CD4-positive, alpha-beta T cell treated with Interleukin-10 for 1 hour (primary cell): ENCODE results near the gene LCAT.

Source experiments
- DNase-seq: peaks from one replicate; pipeline ENCODE4 v3.0.0-alpha.2; 2020

LCAT gene

GRCh38 chr16:67968400-67969253, 24.7 kb upstream of the LCAT start, which contains the start of gene SLC12A4:
Gene SLC12A4 (minus strand): TSS chr16:67968637. CDS start chr16:67968553, 84 bp downstream.
- DNase-seq = peak; percentile 92

GRCh38 chr16:67967958-67968399, 24.1 kb upstream of the LCAT start:
- no peak for DNase-seq

- peak; percentile 35 for DNase-seq
Observed at GRCh38 chr16:67967183-67967957, 23.4 kb upstream of the LCAT start.

GRCh38 chr16:67966549-67967182, 22.7 kb upstream of the LCAT start:
- DNase-seq = no peak

GRCh38 chr16:67965668-67966548, 22.0 kb upstream of the LCAT start:
- DNase-seq = no peak

GRCh38 chr16:67964477-67965131, 20.7 kb upstream of the LCAT start:
- DNase-seq = no peak

- DNase-seq = no peak
Observed at GRCh38 chr16:67963662-67964321, 19.9 kb upstream of the LCAT start.

GRCh38 chr16:67963292-67963661, 19.4 kb upstream of the LCAT start:
- no peak for DNase-seq

GRCh38 chr16:67962135-67962534, 18.2 kb upstream of the LCAT start:
- DNase-seq = no peak

- DNase-seq = no peak
Observed at GRCh38 chr16:67961551-67961957, 17.6 kb upstream of the LCAT start.

- no peak for DNase-seq
Observed at GRCh38 chr16:67959536-67960329, 15.8 kb upstream of the LCAT start.

GRCh38 chr16:67957622-67958021, 13.7 kb upstream of the LCAT start:
- no peak for DNase-seq

- no peak for DNase-seq
Observed at GRCh38 chr16:67954421-67955196, 10.7 kb upstream of the LCAT start.

GRCh38 chr16:67953641-67954375, 9.9 kb upstream of the LCAT start:
- DNase-seq = no peak

- DNase-seq = no peak
Observed at GRCh38 chr16:67951485-67951884, 7.6 kb upstream of the LCAT start.

GRCh38 chr16:67950335-67950843, 6.5 kb upstream of the LCAT start:
- DNase-seq = no peak

- no peak for DNase-seq
Observed at GRCh38 chr16:67949645-67950044, 5.7 kb upstream of the LCAT start.

- DNase-seq = no peak
Observed at GRCh38 chr16:67948015-67948414, 4.1 kb upstream of the LCAT start.
